Activated naive CD8-positive, alpha-beta T cell (primary cell): Measurements from ENCODE around the gene STX8.
"Not testable (repeated sequence)": the region's sequence is repeated elsewhere in the genome, so short reads cannot be mapped to it uniquely, and the experiment has no call there.

ENCODE experiments used
- H3K27ac Mint-ChIP-seq: one replicate; pipeline ENCODE4 v1.8.0; 2021; ENCODE audit warnings: mixed read lengths
- H3K27me3 Mint-ChIP-seq: one replicate; pipeline ENCODE4 v1.8.0; 2021; ENCODE audit warnings: mixed read lengths
- H3K36me3 Mint-ChIP-seq: one replicate; pipeline ENCODE4 v1.8.0; 2021; ENCODE audit warnings: mixed read lengths
- H3K4me1 Mint-ChIP-seq: one replicate; pipeline ENCODE4 v1.8.0; 2021; ENCODE audit warnings: low read depth, mixed read lengths
- H3K4me3 Mint-ChIP-seq: one replicate; pipeline ENCODE4 v1.8.0; 2021; ENCODE audit warnings: mild to moderate bottlenecking, mixed read lengths
- H3K9me3 Mint-ChIP-seq: one replicate; pipeline ENCODE4 v1.8.0; 2021; ENCODE audit warnings: low read depth, mixed read lengths

The STX8 gene

GRCh38 chr17:9382626-9383025 lies 193.0 kb downstream of the STX8 start:
- no peaks in the 10 kb centered on the region for H3K27me3 Mint-ChIP-seq
- no peaks in the 10 kb centered on the region for H3K4me1 Mint-ChIP-seq
- peaks cover 16% of the 10 kb centered on the region for H3K36me3 Mint-ChIP-seq
- no peak overlapping the region for H3K27ac Mint-ChIP-seq
- no peak overlapping the region for H3K4me3 Mint-ChIP-seq
- H3K9me3 Mint-ChIP-seq: peaks cover 5% of the 10 kb centered on the region

GRCh38 chr17:9381068-9381467 lies 194.6 kb downstream of the STX8 start:
- Mint-ChIP-seq H3K9me3 (peaks cover 5% of the 10 kb centered on the region), H3K4me1 (no peaks in the 10 kb centered on the region), H3K27me3 (no peaks in the 10 kb centered on the region), H3K27ac (no peak overlapping the region), H3K36me3 (peaks cover 27% of the 10 kb centered on the region), H3K4me3 (no peak overlapping the region)

- Mint-ChIP-seq H3K9me3 (peaks cover 5% of the 10 kb centered on the region), H3K27ac (no peak overlapping the region), H3K4me3 (no peak overlapping the region), H3K27me3 (no peaks in the 10 kb centered on the region), H3K36me3 (peaks cover 32% of the 10 kb centered on the region), H3K4me1 (no peaks in the 10 kb centered on the region)
Observed at GRCh38 chr17:9380361-9380760, 195.3 kb downstream of the STX8 start.

GRCh38 chr17:9376177-9376576 lies 199.4 kb downstream of the STX8 start:
- not testable (repeated sequence) for H3K27me3 Mint-ChIP-seq, H3K4me1 Mint-ChIP-seq, H3K27ac Mint-ChIP-seq, H3K4me3 Mint-ChIP-seq, H3K9me3 Mint-ChIP-seq
- peaks cover 26% of the 10 kb centered on the region for H3K36me3 Mint-ChIP-seq

- Mint-ChIP-seq H3K4me3 (no peak overlapping the region), H3K27me3 (no peaks in the 10 kb centered on the region), H3K9me3 (no peaks in the 10 kb centered on the region), H3K36me3 (peaks cover 11% of the 10 kb centered on the region), H3K27ac (no peak overlapping the region), H3K4me1 (no peaks in the 10 kb centered on the region)
Observed at GRCh38 chr17:9371019-9371418, 204.6 kb downstream of the STX8 start.

- H3K27ac Mint-ChIP-seq: no peak overlapping the region
- peaks cover 7% of the 10 kb centered on the region for H3K36me3 Mint-ChIP-seq
- H3K4me3 Mint-ChIP-seq: no peak overlapping the region
- no peaks in the 10 kb centered on the region for H3K27me3 Mint-ChIP-seq
- no peaks in the 10 kb centered on the region for H3K4me1 Mint-ChIP-seq
- H3K9me3 Mint-ChIP-seq: no peaks in the 10 kb centered on the region
Observed at GRCh38 chr17:9370467-9370866, 205.2 kb downstream of the STX8 start.

- H3K27ac Mint-ChIP-seq: no peak overlapping the region
- peaks cover 5% of the 10 kb centered on the region for H3K4me1 Mint-ChIP-seq
- H3K9me3 Mint-ChIP-seq: no peaks in the 10 kb centered on the region
- H3K4me3 Mint-ChIP-seq: no peak overlapping the region
- H3K36me3 Mint-ChIP-seq: peaks cover 7% of the 10 kb centered on the region
- H3K27me3 Mint-ChIP-seq: no peaks in the 10 kb centered on the region
Observed at GRCh38 chr17:9368631-9369030, 207.0 kb downstream of the STX8 start.

GRCh38 chr17:9367156-9367555 lies 208.5 kb downstream of the STX8 start:
- no peaks in the 10 kb centered on the region for H3K27me3 Mint-ChIP-seq
- H3K9me3 Mint-ChIP-seq: no peaks in the 10 kb centered on the region
- H3K4me3 Mint-ChIP-seq: no peak overlapping the region
- H3K36me3 Mint-ChIP-seq: peaks cover 9% of the 10 kb centered on the region
- peaks cover 5% of the 10 kb centered on the region for H3K4me1 Mint-ChIP-seq
- no peak overlapping the region for H3K27ac Mint-ChIP-seq

- Mint-ChIP-seq H3K4me3 (no peak overlapping the region), H3K4me1 (peaks cover 5% of the 10 kb centered on the region), H3K27ac (peak overlapping the region; percentile 8), H3K9me3 (no peaks in the 10 kb centered on the region), H3K36me3 (peaks cover 5% of the 10 kb centered on the region), H3K27me3 (no peaks in the 10 kb centered on the region)
Observed at GRCh38 chr17:9364837-9365430, 210.7 kb downstream of the STX8 start.

GRCh38 chr17:9363440-9364350 lies 211.9 kb downstream of the STX8 start:
- Mint-ChIP-seq H3K9me3 (no peaks in the 10 kb centered on the region), H3K4me1 (peaks cover 5% of the 10 kb centered on the region), H3K27me3 (no peaks in the 10 kb centered on the region), H3K36me3 (peaks cover 5% of the 10 kb centered on the region), H3K4me3 (no peak overlapping the region), H3K27ac (no peak overlapping the region)

- H3K36me3 Mint-ChIP-seq: peaks cover 2% of the 10 kb centered on the region
- H3K27me3 Mint-ChIP-seq: no peaks in the 10 kb centered on the region
Observed at GRCh38 chr17:9361188-9361955, 214.2 kb downstream of the STX8 start.

GRCh38 chr17:9360677-9361081 lies 214.9 kb downstream of the STX8 start:
- Mint-ChIP-seq H3K9me3 (no peaks in the 10 kb centered on the region), H3K27me3 (no peaks in the 10 kb centered on the region), H3K36me3 (peaks cover 6% of the 10 kb centered on the region), H3K27ac (no peak overlapping the region), H3K4me1 (peaks cover 5% of the 10 kb centered on the region), H3K4me3 (no peak overlapping the region)

More at GRCh38 chr17:9361188-9361955, 214.2 kb downstream of the STX8 start:
- H3K4me1 Mint-ChIP-seq: peaks cover 5% of the 10 kb centered on the region
- H3K4me3 Mint-ChIP-seq: no peak overlapping the region
- no peaks in the 10 kb centered on the region for H3K9me3 Mint-ChIP-seq
- H3K27ac Mint-ChIP-seq: no peak overlapping the region

- H3K9me3 Mint-ChIP-seq: no peaks in the 10 kb centered on the region
- no peaks in the 10 kb centered on the region for H3K4me1 Mint-ChIP-seq
- H3K4me3 Mint-ChIP-seq: no peak overlapping the region
- peaks cover 8% of the 10 kb centered on the region for H3K36me3 Mint-ChIP-seq
- no peak overlapping the region for H3K27ac Mint-ChIP-seq
- H3K27me3 Mint-ChIP-seq: no peaks in the 10 kb centered on the region
Observed at GRCh38 chr17:9356488-9356911, 219.1 kb downstream of the STX8 start.

- no peak overlapping the region for H3K27ac Mint-ChIP-seq
- no peaks in the 10 kb centered on the region for H3K27me3 Mint-ChIP-seq
- H3K4me1 Mint-ChIP-seq: no peaks in the 10 kb centered on the region
- H3K9me3 Mint-ChIP-seq: no peaks in the 10 kb centered on the region
- H3K36me3 Mint-ChIP-seq: peaks cover 10% of the 10 kb centered on the region
- no peak overlapping the region for H3K4me3 Mint-ChIP-seq
Observed at GRCh38 chr17:9355846-9356245, 219.8 kb downstream of the STX8 start.

- H3K27ac Mint-ChIP-seq, H3K9me3 Mint-ChIP-seq, H3K27me3 Mint-ChIP-seq, H3K4me3 Mint-ChIP-seq, H3K4me1 Mint-ChIP-seq: not testable (repeated sequence)
- H3K36me3 Mint-ChIP-seq: peaks cover 12% of the 10 kb centered on the region
Observed at GRCh38 chr17:9355231-9355630, 220.4 kb downstream of the STX8 start.
